22Rv1 (cell line): ENCODE measurements around the gene TNFRSF1B.

Experiments
- H3K27ac ChIP-seq: fragments of 450-650 bp; 2 replicates; pipeline ENCODE4 v1.5.1; 2017
- CTCF ChIP-seq: fragments of 450-650 bp; IDR thresholded peaks from 2 replicates; pipeline ENCODE4 v1.5.1; 2017; ENCODE audit warnings: mild to moderate bottlenecking
- ZFX ChIP-seq: fragments of 450-650 bp; IDR thresholded peaks from 2 replicates; pipeline ENCODE4 v1.6.1; 2017; ENCODE audit warnings: antibody characterized with exemption, borderline replicate concordance

The TNFRSF1B gene

GRCh38 chr1:12194666-12195216, 27.9 kb downstream of the TNFRSF1B start:
- no peak for TF ChIP-seq ZFX
- no peak for TF ChIP-seq CTCF
- H3K27ac ChIP-seq: no peak overlapping the region

GRCh38 chr1:12195416-12195815, 28.6 kb downstream of the TNFRSF1B start:
- no peak for TF ChIP-seq CTCF
- no peak for TF ChIP-seq ZFX

GRCh38 chr1:12196641-12197482, 30.1 kb downstream of the TNFRSF1B start:
- no peak for TF ChIP-seq ZFX
- peak; percentile 84 for TF ChIP-seq CTCF
- no peak overlapping the region for H3K27ac ChIP-seq

More at GRCh38 chr1:12195416-12195815, 28.6 kb downstream of the TNFRSF1B start:
- no peak overlapping the region for H3K27ac ChIP-seq

GRCh38 chr1:12197483-12197880, 30.7 kb downstream of the TNFRSF1B start:
- TF ChIP-seq CTCF (no peak), ZFX (no peak)
- H3K27ac ChIP-seq: no peak overlapping the region

GRCh38 chr1:12200208-12200607, 33.4 kb downstream of the TNFRSF1B start:
- no peak for TF ChIP-seq ZFX
- no peak for TF ChIP-seq CTCF
- no peak overlapping the region for H3K27ac ChIP-seq

GRCh38 chr1:12201352-12202189, 34.8 kb downstream of the TNFRSF1B start:
- TF ChIP-seq CTCF: no peak
- H3K27ac ChIP-seq: no peak overlapping the region
